Ovary (tissue), 9 donors: ENCODE measurements around the gene NELL2. TPM values are rescaled to one million over a fixed set of nuclear protein-coding genes. Genes with fewer than 3 reads are reported as not detected.
"Not testable (repeated sequence)": the region's sequence is repeated elsewhere in the genome, so short reads cannot be mapped to it uniquely, and the experiment has no call there.

Source experiments
- DNase-seq, 5 donors: peaks; one replicate each; pipeline ENCODE4 v3.0.0-alpha.2; 2019 to 2020
- H3K27ac ChIP-seq, 2 donors: fragments of 200-600 bp; one replicate each; pipeline versions ENCODE4 v1.5.1 to v1.8.0; 2019 to 2022
- H3K27me3 ChIP-seq: fragments of 200-600 bp; one replicate; pipeline ENCODE4 v1.8.0; 2022
- H3K36me3 ChIP-seq: fragments of 200-600 bp; sonication (generic); one replicate; pipeline ENCODE4 v1.5.1; 2019
- H3K4me1 ChIP-seq: one replicate; pipeline ENCODE4 v1.8.1; 2013; ENCODE audit warnings: mild to moderate bottlenecking, moderate library complexity; ENCODE audit not compliant: insufficient read depth
- H3K4me3 ChIP-seq: fragments of 200-600 bp; sonication (generic); one replicate; pipeline ENCODE4 v1.5.1; 2017
- H3K9me3 ChIP-seq, 2 donors: fragments of 200-600 bp in 1 of 2; sonication (generic) in 1 of 2; one replicate each; pipeline versions ENCODE4 v1.5.1 to v1.8.1; 2013 to 2019; ENCODE audit warnings: mild to moderate bottlenecking in 1 of 2, moderate library complexity in 1 of 2
- CTCF ChIP-seq, 3 donors: fragments of 450-650 bp in 2 of 3; fragments of 200-600 bp in 1 of 3; IDR thresholded peaks; one replicate each; pipeline versions ENCODE4 v1.5.1 to v1.8.0; 2016 to 2022; ENCODE audit warnings: antibody characterized with exemption in 3 of 3, mild to moderate bottlenecking in 1 of 3
- EP300 ChIP-seq: sonication (generic); formaldehyde crosslinking; IDR thresholded peaks from one replicate; pipeline ENCODE4 v1.6.1; 2017; ENCODE audit warnings: antibody characterized with exemption
- POLR2A ChIP-seq: fragments of 450-650 bp; IDR thresholded peaks from one replicate; pipeline ENCODE4 v1.6.1; 2017; ENCODE audit warnings: antibody characterized with exemption, mild to moderate bottlenecking, moderate library complexity
- WGBS, 3 donors: extraction: QIAGEN DNeasy Blood & Tissue Kit in 1 of 3; methylation state at CpG; one replicate each; pipeline versions ENCODE4 v1.1.5 to v1.1.7; 2013 to 2017; 5-methylcytosine and 5-hydroxymethylcytosine counted together
- intact Hi-C, 4 donors: fragments of 100-400 bp; cut with DNase I; formaldehyde crosslinking; loops; one replicate each; pipeline versions ENCODE4 v1.11.0 to v1.15.1; 2022 to 2023
- polyA plus RNA-seq, 2 donors: library from polyadenylated mRNA; stranded (reverse); fragments of 200-250 nt in 1 of 2; fragments of 350-450 nt in 1 of 2; fragmentation: Illumina TruSeq in 1 of 2; extraction: RNeasy Lipid Tissue Mini Kit (QIAGEN cat#74804) in 1 of 2; gene quantifications; one replicate each; pipeline ENCODE4 v1.2.3, GENCODE V29; 2013 to 2014
- total RNA-seq, 7 donors: library from RNA; depleted of rRNA in 2 of 7; stranded (reverse); fragments of >200 nt in 2 of 7; fragmentation: NEBNext Ultra II Directional in 3 of 7; extraction: Animal tissue kit (Norgen Biotek cat#: 25700) in 3 of 7; gene quantifications; one replicate each; pipeline versions ENCODE4 v1.1.0 to v1.2.4, GENCODE V29; 2016 to 2023
- donor health status: DM: no; HTN: no; CAD: no; lungs with moderate emphysema.
- donor health status: DM: no; HTN: no; CAD: no.
- donor health status: Bipolar disorder and iron deficiency.
- donor health status: DM: yes; HTN: yes; CAD: no.
- donor health status: DM: no; HTN: no; CAD: no.
- donor health status: DM: yes; HTN: yes; CAD: no.

The NELL2 gene
- total and polyA plus RNA-seq, 9 donors = 0.15 to 114 (median 1.7) TPM

- Histone ChIP-seq H3K9me3 (no peaks in the 10 kb centered on the region), H3K27ac (no peak overlapping the region), H3K36me3 (no peaks in the 10 kb centered on the region), H3K4me1 (no peaks in the 10 kb centered on the region), H3K27me3 (no peaks in the 10 kb centered on the region), H3K4me3 (no peak overlapping the region)
- intact Hi-C loops = no loop called here
- 84 to 90% (median 89%) methylated on average over 3 of the region's 3 CpGs for WGBS, 3 donors
- DNase-seq = no peak
- TF ChIP-seq POLR2A (no peak), EP300 (no peak), CTCF (IDR thresholded peaks at IDR 0.05) (no peak)
Observed at GRCh38 chr12:44827832-44828438, 48.2 kb downstream of the NELL2 start.

GRCh38 chr12:44821702-44822101 is 54.4 kb downstream of the NELL2 start:
- H3K4me3 ChIP-seq, H3K36me3 ChIP-seq, DNase-seq, H3K27ac ChIP-seq, H3K27me3 ChIP-seq, intact Hi-C loops, H3K9me3 ChIP-seq, H3K4me1 ChIP-seq: not testable (repeated sequence)
- WGBS, 3 donors = 90 to 97% (median 94%) methylated on average over 8 of the region's 8 CpGs

GRCh38 chr12:44819884-44820283 is 56.2 kb downstream of the NELL2 start:
- intact Hi-C loops = no loop called here
- WGBS, 3 donors = 83 to 91% (median 86%) methylated on average over 4 of the region's 4 CpGs
- no peaks in the 10 kb centered on the region for H3K4me1 ChIP-seq
- TF ChIP-seq POLR2A = no peak
- no peak for TF ChIP-seq EP300
- TF ChIP-seq CTCF (IDR thresholded peaks at IDR 0.05) = no peak
- H3K4me3 ChIP-seq = no peak overlapping the region
- no peaks in the 10 kb centered on the region for H3K36me3 ChIP-seq
- no peak for DNase-seq
- no peaks in the 10 kb centered on the region for H3K27me3 ChIP-seq
- H3K27ac ChIP-seq = no peak overlapping the region
- H3K9me3 ChIP-seq = no peaks in the 10 kb centered on the region

GRCh38 chr12:44817687-44818086 is 58.4 kb downstream of the NELL2 start:
- H3K9me3 ChIP-seq = no peaks in the 10 kb centered on the region
- WGBS, 3 donors = 85 to 91% (median 87%) methylated on average over 3 of the region's 3 CpGs
- H3K4me1 ChIP-seq = no peaks in the 10 kb centered on the region
- DNase-seq = no peak
- H3K27me3 ChIP-seq = no peaks in the 10 kb centered on the region
- no peak overlapping the region for H3K4me3 ChIP-seq
- no peaks in the 10 kb centered on the region for H3K36me3 ChIP-seq
- intact Hi-C loops = no loop called here
- no peak overlapping the region for H3K27ac ChIP-seq
- no peak for TF ChIP-seq CTCF (IDR thresholded peaks at IDR 0.05)
- TF ChIP-seq EP300 = no peak
- TF ChIP-seq POLR2A = no peak

GRCh38 chr12:44816446-44817017 is 59.6 kb downstream of the NELL2 start:
- H3K4me3 ChIP-seq = no peak overlapping the region
- H3K27ac ChIP-seq = no peak overlapping the region
- no peaks in the 10 kb centered on the region for H3K36me3 ChIP-seq
- DNase-seq = no peak
- intact Hi-C loops = no loop called here
- TF ChIP-seq POLR2A (no peak), CTCF (IDR thresholded peaks at IDR 0.05) (no peak), EP300 (no peak)
- WGBS, 3 donors = 67 to 79% (median 74%) methylated on average over 4 of the region's 4 CpGs
- H3K9me3 ChIP-seq = no peaks in the 10 kb centered on the region
- H3K4me1 ChIP-seq = no peaks in the 10 kb centered on the region
- H3K27me3 ChIP-seq = no peaks in the 10 kb centered on the region
